Tibial nerve (tissue), 3 donors: ENCODE measurements around the gene SLIT1.

Experiments used
- CTCF ChIP-seq, 5 experiments: fragments of 200-600 bp in 3 of 5; fragments of 450-650 bp in 2 of 5; sonication (generic) in 3 of 5; IDR thresholded peaks; one replicate each; pipeline ENCODE4 v1.5.1; 2016 to 2019; ENCODE audit warnings: antibody characterized with exemption in 5 of 5, mild to moderate bottlenecking in 3 of 5, moderate library complexity in 2 of 5
- POLR2A ChIP-seq, 2 donors: fragments of 450-650 bp; IDR thresholded peaks; one replicate each; pipeline ENCODE4 v1.6.1; 2017; ENCODE audit warnings: antibody characterized with exemption in 2 of 2, mild to moderate bottlenecking in 2 of 2, moderate library complexity in 2 of 2

DNA sequence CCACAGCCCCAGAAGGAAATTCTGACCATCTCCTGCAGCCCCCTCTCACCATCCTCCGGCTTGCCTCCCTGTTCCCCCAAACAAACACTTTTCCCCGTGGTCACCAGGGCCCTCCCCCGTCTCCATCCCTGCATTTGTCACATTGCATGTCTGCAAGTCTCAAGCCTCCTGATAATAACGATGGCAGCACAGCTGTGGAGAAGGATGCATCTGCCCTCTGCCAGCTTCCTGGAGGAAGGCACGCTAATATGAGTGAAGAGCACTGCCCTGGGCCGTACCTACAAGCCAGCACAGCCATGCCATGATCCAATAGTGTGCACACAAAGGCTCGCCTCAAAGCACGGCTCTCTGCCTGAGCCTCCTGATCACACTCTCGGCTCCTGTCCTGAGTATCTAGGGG lies 98.5 kb downstream of the SLIT1 start:
- no peak for TF ChIP-seq CTCF (IDR thresholded peaks at IDR 0.05)
- TF ChIP-seq POLR2A (IDR thresholded peaks at IDR 0.05), result no peak
